GM12874 (cell line): Measurements from ENCODE around the gene ZGLP1.

ENCODE experiments used
- CTCF ChIP-seq: IDR thresholded peaks from 2 replicates; pipeline ENCODE4 v1.5.1; 2011; ENCODE audit warnings: low read depth, mild to moderate bottlenecking, control low read depth, low read length, moderate library complexity; ENCODE audit not compliant: insufficient read depth

The ZGLP1 gene

GRCh38 chr19:10268071-10268470 is 41.5 kb downstream of the ZGLP1 start:
- TF ChIP-seq CTCF = no peak

- no peak for TF ChIP-seq CTCF
Observed at GRCh38 chr19:10266706-10267105, 42.9 kb downstream of the ZGLP1 start.

GRCh38 chr19:10262771-10263170 is 46.8 kb downstream of the ZGLP1 start:
- TF ChIP-seq CTCF = no peak

GRCh38 chr19:10260141-10260584 is 49.5 kb downstream of the ZGLP1 start:
- TF ChIP-seq CTCF = no peak

GRCh38 chr19:10259162-10259905 is 50.3 kb downstream of the ZGLP1 start:
- TF ChIP-seq CTCF = peak; percentile 79

- TF ChIP-seq CTCF = no peak
Observed at GRCh38 chr19:10258080-10258710, 51.4 kb downstream of the ZGLP1 start.

GRCh38 chr19:10256970-10257615 is 52.5 kb downstream of the ZGLP1 start:
- TF ChIP-seq CTCF = no peak
